ENCODE data around the gene MAGI1. TPM values are rescaled to one million over a fixed set of nuclear protein-coding genes. Genes with fewer than 3 reads are reported as not detected.

The MAGI1 gene
- polyA plus RNA-seq, 1 experiment: 14.2 TPM

DNA sequence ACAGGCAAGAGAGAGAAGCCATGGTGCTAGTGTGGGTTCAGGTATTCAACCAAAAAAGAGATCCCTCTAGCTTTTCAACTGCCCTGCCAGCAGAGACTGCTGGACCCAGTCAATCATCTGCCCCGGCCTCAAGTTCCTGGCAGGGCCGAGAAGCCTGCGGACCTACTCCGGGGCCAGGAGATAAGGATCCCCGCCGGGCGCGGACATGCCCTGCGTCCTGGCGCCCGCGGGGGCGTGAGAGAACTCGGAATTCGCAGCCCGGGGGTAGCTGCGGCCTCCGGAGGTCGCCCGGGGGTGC, 821 bp upstream of the MAGI1 start:
- Histone ChIP-seq H3K4me3 (ENCODE audit: low read depth, low read length) (peak overlapping the region; percentile 61), H3K9me3 (ENCODE audit: control insufficient read depth, insufficient read depth, low read length) (no peaks in the 10 kb centered on the region), H3K27ac (ENCODE audit: low read depth, low read length) (peak overlapping the region; percentile 80), H3K27me3 (ENCODE audit: control insufficient read depth, insufficient read depth, low read length) (no peaks in the 10 kb centered on the region)
- DNase-seq (ENCODE audit: low read depth, low spot score): no peak
- CTCF ChIA-PET: no interaction called here
- POLR2A ChIA-PET: no interaction called here
- peak; percentile 1; the same call in 1 of the 2 replicates for TF ChIP-seq CTCF (IDR thresholded peaks at IDR 0.05; ENCODE audit: low read depth, low read length)

DNA sequence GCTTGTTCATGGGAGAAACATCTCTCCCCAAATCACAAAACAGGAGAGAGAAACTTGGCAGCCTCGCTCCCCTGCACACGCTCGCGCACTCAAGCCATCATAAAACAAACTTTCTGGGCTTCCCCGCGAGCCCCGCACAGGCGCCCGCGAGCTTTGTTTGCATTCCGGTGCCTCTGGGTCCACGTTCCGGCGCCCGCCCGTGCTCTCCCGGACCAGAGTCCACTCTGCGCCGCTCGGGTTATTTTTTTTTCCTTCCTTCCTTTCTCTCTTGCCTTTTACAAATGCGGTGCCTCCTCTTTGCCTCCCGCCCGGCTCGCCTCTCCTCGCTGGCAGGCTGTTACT, 363 bp downstream of the MAGI1 start:
- ChIA-PET POLR2A (interaction anchor here (1.2 kb wide), 1 partner anchor 9 kb away, joined by 3 read pairs; no protein-coding TSS in a partner anchor), CTCF (interaction anchor here (0.6 kb wide), 1 partner anchor 37 kb away, joined by 3 read pairs; no protein-coding TSS in a partner anchor)
- H3K27ac ChIP-seq (ENCODE audit: low read depth, low read length): peak overlapping the region; percentile 97
- H3K4me3 ChIP-seq (ENCODE audit: low read depth, low read length): peak overlapping the region; percentile 96
- no peak for DNase-seq (ENCODE audit: low read depth, low spot score)
- no peaks in the 10 kb centered on the region for H3K27me3 ChIP-seq (ENCODE audit: control insufficient read depth, insufficient read depth, low read length)
- no peak for TF ChIP-seq CTCF (IDR thresholded peaks at IDR 0.05; ENCODE audit: low read depth, low read length)
- H3K9me3 ChIP-seq (ENCODE audit: control insufficient read depth, insufficient read depth, low read length): no peaks in the 10 kb centered on the region

GRCh38 chr3:66037986-66038369, 740 bp downstream of the MAGI1 start:
- H3K27ac ChIP-seq (ENCODE audit: low read depth, low read length): peak overlapping the region; percentile 97
- no peaks in the 10 kb centered on the region for H3K27me3 ChIP-seq (ENCODE audit: control insufficient read depth, insufficient read depth, low read length)
- TF ChIP-seq CTCF (IDR thresholded peaks at IDR 0.05; ENCODE audit: low read depth, low read length): no peak
- no peak for DNase-seq (ENCODE audit: low read depth, low spot score)
- H3K9me3 ChIP-seq (ENCODE audit: control insufficient read depth, insufficient read depth, low read length): no peaks in the 10 kb centered on the region
- ChIA-PET POLR2A (interaction anchor here (1.2 kb wide), 1 partner anchor 10 kb away, joined by 3 read pairs; no protein-coding TSS in a partner anchor), CTCF (interaction anchor here (0.6 to 1.1 kb wide), 2 partner anchors 18 to 37 kb away, joined by 3 to 4 read pairs; no protein-coding TSS in a partner anchor)
- H3K4me3 ChIP-seq (ENCODE audit: low read depth, low read length): peak overlapping the region; percentile 96

- Histone ChIP-seq H3K9me3 (ENCODE audit: control insufficient read depth, insufficient read depth, low read length) (no peaks in the 10 kb centered on the region), H3K27ac (ENCODE audit: low read depth, low read length) (peak overlapping the region; percentile 21), H3K27me3 (ENCODE audit: control insufficient read depth, insufficient read depth, low read length) (no peaks in the 10 kb centered on the region), H3K4me3 (ENCODE audit: low read depth, low read length) (peak overlapping the region; percentile 96)
- ChIA-PET POLR2A (interaction anchor here (0.5 to 1.2 kb wide), 2 partner anchors 10 to 207 kb away, joined by 3 to 4 read pairs; no protein-coding TSS in a partner anchor), CTCF (interaction anchor here (0.6 to 1.7 kb wide), 3 partner anchors 18 to 102 kb away, joined by 3 to 4 read pairs (median 4); no protein-coding TSS in a partner anchor)
- no peak for DNase-seq (ENCODE audit: low read depth, low spot score)
- TF ChIP-seq CTCF (IDR thresholded peaks at IDR 0.05; ENCODE audit: low read depth, low read length): peak; percentile 46
Observed at GRCh38 chr3:66037330-66037985, 1.3 kb downstream of the MAGI1 start.

- no peak for DNase-seq (ENCODE audit: low read depth, low spot score)
- Histone ChIP-seq H3K27me3 (ENCODE audit: control insufficient read depth, insufficient read depth, low read length) (no peaks in the 10 kb centered on the region), H3K9me3 (ENCODE audit: control insufficient read depth, insufficient read depth, low read length) (no peaks in the 10 kb centered on the region), H3K27ac (ENCODE audit: low read depth, low read length) (peak overlapping the region; percentile 31), H3K4me3 (ENCODE audit: low read depth, low read length) (peak overlapping the region; percentile 96)
- ChIA-PET CTCF (interaction anchor here (0.6 to 1.7 kb wide), 5 partner anchors 10 to 102 kb away, joined by 3 to 4 read pairs (median 4); no protein-coding TSS in a partner anchor), POLR2A (interaction anchor here (0.5 kb wide), 1 partner anchor 206 kb away, joined by 4 read pairs; no protein-coding TSS in a partner anchor)
- no peak for TF ChIP-seq CTCF (IDR thresholded peaks at IDR 0.05; ENCODE audit: low read depth, low read length)
Observed at GRCh38 chr3:66036586-66037148, 2.1 kb downstream of the MAGI1 start.
